ENCODE results near the gene SIGLEC10.
"Not testable (repeated sequence)": the region's sequence is repeated elsewhere in the genome, so short reads cannot be mapped to it uniquely, and the experiment has no call there.

SIGLEC10 gene, protein sequence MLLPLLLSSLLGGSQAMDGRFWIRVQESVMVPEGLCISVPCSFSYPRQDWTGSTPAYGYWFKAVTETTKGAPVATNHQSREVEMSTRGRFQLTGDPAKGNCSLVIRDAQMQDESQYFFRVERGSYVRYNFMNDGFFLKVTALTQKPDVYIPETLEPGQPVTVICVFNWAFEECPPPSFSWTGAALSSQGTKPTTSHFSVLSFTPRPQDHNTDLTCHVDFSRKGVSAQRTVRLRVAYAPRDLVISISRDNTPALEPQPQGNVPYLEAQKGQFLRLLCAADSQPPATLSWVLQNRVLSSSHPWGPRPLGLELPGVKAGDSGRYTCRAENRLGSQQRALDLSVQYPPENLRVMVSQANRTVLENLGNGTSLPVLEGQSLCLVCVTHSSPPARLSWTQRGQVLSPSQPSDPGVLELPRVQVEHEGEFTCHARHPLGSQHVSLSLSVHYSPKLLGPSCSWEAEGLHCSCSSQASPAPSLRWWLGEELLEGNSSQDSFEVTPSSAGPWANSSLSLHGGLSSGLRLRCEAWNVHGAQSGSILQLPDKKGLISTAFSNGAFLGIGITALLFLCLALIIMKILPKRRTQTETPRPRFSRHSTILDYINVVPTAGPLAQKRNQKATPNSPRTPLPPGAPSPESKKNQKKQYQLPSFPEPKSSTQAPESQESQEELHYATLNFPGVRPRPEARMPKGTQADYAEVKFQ

DNA sequence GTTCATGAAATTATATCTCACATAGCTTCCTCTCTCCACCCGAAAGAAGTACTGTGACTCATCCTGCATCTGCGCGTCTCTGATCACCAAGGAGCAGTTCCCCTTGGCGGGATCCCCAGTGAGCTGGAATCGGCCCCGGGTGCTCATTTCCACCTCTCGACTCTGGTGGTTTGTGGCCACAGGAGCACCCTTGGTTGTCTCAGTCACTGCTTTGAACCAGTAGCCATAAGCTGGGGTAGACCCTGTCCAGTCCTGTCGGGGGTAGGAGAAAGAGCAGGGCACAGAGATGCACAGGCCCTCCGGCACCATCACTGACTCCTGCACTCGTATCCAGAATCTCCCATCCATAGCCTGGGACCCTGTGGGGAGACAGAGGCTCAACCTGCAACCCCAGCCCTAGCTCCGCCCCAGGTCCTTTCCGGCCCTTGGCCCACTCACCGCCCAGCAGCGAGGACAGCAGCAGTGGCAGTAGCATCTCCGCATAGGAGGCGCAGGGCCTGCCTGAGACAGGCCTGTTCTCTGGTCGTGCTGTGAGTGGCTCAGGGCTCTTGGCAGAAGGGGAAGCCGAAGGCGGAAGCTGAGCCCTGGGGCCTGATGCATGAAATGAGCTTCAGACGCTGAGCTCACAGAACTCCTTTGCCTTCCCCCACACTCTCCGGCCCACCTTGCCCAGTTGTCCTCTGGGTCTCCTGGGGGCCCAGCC is at the start of gene SIGLEC10:
SIGLEC10 (minus strand) TSS at position 536 of the 703 bp plus-strand sequence; CDS start at position 475, 61 bp downstream.
- DNase-seq (ENCODE audit: low spot score) = no peak

DNA sequence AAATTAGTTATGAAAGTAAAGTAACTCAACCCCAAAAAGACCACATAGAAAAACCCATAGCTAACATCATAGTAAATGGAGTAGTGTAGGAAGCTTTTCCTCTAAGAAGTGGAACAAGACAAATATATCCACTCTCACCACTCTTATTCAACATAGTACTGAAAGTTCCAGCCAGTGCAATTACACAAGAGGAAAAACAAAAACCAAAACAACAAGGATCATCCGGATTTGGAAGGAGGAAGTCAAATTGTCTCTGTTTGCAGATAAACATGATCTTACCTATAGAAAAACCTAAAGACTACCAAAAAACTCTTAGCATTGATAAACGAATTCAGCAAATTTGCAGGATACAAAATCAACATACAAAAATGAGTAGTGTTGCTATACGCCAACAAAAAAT is 49.3 kb upstream of the SIGLEC10 start:
- no peak for DNase-seq (ENCODE audit: low spot score)

DNA sequence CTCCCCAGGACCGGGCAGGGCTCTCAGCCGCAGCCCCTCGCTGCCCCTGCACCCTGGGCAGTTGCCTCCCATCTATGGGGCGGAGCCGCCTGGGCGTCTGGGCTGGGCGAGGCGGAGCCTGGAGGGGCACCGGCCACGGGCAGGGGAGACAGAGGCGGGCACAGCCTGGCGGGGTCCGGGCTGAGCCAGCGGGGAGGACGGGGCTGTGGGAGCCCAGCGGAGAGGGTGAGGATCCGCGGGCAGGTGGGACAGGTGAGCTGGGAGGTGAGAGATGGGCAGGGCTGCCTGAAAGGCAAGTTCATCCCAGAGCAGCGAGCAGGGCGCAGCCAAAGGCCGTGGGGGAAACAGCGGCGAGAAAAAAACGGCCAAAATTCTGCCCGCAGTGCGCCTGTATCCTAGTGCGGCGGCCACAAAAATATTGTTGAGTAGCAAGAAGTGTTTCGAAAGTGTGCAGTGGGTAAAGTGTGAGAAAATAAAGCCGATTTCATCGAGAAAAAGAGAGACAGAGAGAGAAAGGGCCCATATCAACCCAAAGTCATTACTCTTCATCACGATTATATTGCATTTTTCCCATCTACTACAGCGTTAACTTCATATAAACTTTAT is 46.6 kb upstream of the SIGLEC10 start:
- DNase-seq (ENCODE audit: low spot score) = not testable (repeated sequence)

DNA sequence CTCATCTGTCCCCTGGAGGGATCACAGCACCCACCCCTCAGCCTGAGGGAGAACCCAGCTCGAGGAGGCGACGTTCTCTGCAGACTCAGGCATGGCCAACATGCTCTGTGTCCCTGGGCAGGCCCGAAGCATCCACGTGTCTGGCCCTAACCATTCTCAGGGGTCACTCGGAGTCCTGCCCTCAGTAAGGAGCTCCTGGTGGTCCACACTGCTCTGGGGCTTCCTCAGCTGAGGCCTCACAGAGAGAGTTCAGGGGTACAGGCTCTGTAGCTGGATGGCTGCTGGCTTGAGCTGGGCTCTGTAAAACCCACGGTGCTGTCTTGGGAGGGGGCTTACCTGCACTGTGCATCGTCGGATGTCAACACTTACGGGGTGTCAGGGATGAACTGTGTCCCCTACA is 45.2 kb upstream of the SIGLEC10 start:
- no peak for DNase-seq (ENCODE audit: low spot score)

DNA sequence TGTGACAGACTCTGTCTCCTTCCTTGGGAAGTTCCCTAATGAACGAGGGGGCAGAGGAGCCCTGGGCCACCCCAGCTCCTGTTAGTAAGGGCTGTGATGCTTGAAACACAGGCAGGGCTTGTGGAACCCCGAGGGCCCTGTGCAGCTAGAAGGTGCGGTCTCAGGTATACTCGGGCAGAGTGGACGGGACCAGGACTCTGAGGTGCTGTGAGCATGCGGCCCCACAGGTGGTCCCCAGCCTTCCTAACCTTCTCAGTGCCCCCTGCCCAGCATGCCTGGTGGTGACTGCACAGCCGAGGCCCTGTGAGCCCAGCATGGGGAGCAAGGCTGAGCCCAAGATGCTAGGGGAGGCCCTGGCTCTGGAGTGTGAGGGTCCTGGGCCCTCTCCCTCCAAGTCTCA is 44.8 kb upstream of the SIGLEC10 start:
- DNase-seq (ENCODE audit: low spot score) = no peak

DNA sequence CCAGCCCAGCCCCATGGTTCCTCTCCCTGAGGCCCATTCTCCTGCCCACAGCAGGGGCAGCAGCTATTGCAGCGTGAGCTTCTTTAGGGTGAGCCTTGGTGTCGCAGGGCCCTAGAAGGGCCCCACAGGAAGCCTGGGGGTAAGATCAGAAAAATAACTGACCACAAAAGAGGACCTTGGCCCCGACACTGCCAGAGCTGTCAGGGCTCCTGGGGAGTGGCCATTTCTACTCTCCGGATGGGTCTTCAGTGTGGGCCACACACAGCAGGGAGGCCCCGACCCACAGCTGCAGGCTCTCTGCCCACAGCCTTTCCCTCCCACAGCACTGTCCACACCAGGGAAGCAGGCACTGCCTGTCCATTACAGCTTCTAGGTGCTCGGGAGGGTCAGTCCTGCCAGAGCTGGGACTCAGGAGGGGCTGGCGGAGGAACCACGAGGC is 44.3 kb upstream of the SIGLEC10 start:
- no peak for DNase-seq (ENCODE audit: low spot score)

DNA sequence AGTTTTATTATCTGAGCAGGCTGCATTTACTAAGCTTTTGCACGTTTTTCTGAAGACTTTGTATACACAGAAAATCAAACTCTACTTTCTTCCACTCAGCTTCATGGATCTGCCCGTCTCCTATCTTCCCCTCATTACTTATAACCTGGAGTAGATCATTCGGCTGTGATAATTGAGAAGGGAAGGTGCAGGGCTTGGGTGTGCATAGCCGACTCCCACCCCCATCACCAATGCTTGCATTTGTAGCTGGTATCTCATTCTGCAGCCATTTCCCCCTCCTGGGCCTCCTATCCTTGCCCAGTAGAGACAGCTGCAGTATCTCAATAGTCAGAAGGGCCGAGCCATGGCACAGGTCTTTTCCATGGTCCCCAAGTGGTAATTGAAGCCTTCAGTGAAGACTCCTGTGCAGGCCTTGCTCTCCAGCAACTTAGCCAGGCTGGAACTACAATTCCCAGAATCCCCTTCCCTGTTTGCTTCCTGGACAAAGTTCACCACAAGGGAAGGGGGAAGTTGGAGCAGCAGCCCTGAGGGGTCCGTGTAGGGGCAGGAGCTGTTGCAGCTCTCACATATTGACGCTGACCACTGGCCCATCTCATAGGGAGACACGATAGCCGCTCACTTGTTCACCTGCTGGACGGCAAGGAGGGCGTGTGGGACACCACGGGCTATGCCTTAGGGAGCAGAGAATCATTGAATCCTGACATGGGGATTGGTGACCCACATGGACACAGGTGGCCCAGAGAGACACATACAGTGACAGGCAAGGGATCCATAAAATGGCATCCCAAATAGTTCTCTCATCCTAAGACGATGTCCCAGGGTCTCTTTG is 42.9 kb upstream of the SIGLEC10 start:
- DNase-seq (ENCODE audit: low spot score) = peak; percentile 67

DNA sequence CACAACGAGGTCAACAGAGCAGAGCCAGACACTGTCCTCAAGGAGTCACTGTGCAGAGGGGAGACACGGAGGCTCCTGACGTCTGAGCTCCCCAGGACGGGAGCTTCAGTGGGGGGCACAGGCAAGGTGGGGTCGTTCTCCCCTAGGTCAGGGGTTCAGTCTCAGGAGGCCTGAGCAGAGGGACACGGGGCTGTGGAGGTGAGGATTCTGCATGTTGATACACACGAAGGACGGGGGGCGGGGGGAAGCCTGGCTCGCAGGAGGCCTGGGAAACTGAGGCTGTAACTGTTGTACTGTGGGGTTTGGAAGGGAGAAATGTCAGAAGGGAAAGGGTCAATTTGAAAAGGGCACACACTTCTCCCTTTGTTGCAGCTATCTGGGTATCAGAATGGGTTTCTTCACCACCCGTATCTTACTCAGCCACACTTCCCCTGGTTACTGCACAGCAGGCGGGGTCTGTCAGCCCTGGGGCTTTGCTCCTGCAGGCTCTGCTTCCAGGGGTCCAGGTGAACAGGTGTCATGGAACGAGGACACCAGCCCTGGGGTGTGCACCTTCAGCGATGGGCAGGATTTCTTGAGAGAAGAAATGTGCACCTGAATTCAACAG is 41.6 kb upstream of the SIGLEC10 start:
- no peak for DNase-seq (ENCODE audit: low spot score)

DNA sequence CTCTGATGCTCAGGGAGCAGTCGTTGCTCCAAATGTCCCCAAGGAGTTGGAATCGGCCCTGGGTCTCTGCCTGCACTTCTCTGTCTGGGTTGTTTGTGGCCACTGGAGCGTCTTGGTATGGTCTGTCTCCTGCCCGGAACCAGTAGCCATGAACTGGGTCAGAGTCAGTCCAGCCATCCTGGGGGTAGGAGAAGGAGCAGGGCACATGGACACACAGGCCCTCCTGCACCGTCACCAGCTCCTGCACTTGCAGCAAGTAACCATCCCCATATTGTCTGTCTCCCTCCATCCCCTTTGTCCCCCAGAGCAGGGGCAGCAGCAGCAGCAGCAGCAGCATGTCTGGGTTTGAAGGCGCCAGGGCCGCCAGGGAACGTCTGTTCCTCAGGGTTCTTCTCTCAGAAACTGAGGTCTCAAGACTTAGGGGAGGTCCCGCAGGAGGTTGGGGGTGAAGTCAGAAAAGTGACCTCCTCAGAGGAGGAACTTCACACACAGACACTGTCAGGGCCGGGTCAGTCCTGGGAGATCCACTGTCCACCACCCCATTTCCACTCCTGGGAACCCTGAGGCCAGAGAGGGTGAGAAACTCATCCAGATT is 40.7 kb upstream of the SIGLEC10 start, which contains the start of gene SIGLEC8:
SIGLEC8 (minus strand) TSS at position 404 of the 595 bp plus-strand sequence; CDS start at position 337, 67 bp downstream.
- no peak for DNase-seq (ENCODE audit: low spot score)

DNA sequence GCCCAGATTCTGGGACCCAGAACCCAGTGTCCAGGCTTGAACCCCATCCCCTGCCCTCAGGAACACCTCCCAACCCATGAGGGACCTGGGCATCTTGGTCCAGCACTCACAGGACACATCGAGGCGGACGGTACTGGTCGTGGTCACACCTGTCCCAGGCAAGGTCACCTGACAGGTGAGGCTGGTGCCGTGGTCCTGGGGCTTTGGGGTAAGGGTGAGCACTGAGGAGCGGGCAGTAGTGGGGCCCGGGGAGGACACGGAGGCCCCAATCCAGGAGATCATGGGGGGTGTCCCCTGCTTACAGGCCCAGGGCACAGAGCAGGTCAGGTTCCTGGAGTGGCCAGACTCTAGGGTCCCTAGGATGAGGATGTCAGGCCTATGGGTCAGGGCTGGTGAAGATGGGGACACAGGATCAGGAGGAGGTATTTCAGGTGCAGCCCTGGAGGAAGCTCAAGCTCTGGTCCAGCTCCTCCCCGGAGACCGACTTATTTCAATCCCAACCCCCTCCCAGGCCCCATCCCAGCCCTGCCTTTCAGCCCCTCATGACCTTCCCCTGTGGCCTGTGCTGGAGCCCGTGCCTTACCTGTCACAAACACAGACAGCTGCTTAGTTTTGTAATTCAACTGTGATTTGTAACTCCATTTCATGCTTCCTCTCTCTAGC is 40.0 kb upstream of the SIGLEC10 start:
- no peak for DNase-seq (ENCODE audit: low spot score)

DNA sequence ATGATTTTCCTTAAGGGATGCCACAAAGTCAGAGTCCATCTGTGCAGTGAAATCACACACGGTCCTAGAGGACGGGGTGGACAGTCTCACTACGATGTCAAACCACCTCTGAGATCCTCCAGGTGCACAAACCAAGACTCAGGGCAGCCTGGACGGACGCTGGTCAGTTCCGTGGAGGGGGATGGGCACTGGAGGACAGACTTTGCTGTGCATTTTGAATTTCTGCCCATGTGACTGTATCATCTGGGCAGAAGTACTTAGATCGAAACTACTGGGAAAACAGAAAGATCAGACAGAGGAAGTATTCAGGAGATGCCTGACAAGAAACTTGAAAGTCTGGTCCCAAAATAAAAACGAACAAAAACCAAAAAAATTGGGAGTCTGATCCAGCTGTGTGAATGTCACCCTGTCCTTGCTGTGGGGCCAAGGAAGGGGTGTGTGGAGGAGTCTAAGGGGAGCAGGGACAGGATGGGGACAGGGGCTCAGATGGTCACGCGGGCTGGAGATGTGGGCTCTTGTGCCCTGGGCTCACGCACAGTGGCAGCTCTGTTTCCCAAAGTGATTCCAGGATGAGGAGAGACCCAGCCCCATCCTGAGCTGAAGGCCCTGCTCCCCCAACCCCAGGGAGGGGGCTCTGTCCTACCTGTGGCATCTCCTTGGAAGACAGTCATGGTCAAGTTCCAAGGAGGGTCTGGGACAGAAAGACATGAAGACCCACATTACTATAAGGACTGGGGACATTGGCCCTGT is 39.3 kb upstream of the SIGLEC10 start:
- no peak for DNase-seq (ENCODE audit: low spot score)

DNA sequence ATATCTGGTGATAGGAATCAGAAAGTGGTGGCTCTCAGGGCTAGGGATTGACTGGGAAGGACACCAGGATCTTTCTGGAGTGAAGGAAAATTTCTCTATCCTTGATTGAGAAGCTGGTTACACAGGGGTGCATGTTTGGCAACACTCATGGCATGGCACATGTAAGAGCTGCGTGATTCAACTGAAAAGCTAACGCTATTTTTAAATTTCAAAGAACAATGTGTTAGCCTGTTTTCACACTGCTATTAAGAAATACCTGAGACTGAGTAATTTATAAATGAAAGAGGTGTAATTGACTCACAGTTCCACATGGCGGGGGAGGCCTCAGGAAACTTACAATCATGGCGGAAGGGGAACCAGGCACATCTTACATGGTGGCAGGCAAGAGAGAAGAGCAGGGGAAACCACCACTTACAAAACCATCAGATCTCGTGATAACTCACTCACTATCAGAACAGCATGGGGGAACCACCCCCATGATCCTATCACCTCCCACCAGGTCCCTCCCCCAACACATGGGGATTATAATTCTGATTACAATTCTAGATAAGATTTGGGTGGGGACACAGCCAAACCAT is 33.4 kb upstream of the SIGLEC10 start:
- no peak for DNase-seq (ENCODE audit: low spot score)

DNA sequence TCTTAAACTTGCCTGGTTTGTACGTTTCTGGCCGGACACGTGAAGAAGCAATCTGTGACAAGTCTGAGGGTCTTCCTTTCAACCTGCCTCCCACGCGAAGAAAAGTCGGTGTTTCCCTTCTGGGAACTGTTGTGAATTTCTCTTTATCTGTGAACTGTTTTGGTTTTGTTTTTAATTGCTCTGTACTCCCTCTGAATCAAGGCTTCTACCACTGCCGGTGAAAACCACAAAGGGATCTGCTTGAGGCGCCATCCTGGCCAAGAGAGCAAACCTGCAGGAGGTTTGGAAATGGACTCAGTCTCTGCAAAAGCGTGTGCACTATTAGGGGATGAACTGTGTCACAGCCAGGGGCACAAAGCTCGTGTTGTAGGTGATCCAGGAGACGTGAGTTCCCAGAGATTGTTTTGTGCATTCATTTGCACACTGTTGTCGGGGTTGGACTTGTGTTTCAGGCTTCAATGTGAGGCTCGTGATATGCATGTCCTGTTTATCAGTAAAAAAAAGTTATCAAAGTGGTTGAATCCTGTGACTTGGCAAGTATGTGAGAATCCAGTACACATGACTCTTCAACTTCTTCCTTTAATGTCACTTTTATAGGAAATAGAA is 31.1 kb upstream of the SIGLEC10 start:
- no peak for DNase-seq (ENCODE audit: low spot score)

DNA sequence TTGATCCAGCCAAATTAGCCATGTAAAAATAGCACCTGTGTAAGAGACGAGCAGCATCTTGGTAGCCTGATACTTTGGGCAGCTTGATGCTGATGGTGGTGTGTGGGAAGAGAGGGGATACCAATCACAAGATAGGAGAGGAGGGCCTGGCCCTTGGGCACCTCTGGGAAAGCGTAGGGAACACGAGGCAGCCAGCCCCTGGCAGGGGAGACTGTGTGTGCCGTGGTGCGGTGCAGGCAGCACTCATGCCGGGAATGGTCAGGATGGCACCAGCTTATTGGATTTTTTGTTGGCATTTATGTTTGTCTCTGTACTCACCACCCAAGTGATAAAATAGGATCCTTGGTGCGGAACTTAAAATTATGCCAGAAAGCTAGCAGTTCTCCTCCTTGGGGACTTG is 30.6 kb upstream of the SIGLEC10 start:
- no peak for DNase-seq (ENCODE audit: low spot score)

DNA sequence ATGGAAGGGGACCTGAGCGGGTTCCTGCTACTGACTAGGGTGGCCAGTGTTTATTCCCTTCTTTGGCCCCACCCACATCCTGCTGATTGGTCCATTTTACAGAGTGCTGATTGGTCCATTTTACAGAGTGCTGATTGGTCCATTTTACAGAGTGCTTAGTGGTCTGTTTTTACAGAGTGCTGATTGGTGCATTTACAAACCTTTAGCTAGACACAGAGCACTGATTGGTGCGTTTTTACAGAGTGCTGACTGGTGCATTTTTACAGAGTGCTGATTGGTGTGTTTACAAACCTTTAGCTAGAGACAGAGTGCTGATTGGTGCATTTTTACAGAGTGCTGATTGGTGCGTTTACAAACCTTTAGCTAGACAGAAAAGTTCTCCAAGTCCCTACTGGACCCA is 30.1 kb upstream of the SIGLEC10 start:
- not testable (repeated sequence) for DNase-seq (ENCODE audit: low spot score)

DNA sequence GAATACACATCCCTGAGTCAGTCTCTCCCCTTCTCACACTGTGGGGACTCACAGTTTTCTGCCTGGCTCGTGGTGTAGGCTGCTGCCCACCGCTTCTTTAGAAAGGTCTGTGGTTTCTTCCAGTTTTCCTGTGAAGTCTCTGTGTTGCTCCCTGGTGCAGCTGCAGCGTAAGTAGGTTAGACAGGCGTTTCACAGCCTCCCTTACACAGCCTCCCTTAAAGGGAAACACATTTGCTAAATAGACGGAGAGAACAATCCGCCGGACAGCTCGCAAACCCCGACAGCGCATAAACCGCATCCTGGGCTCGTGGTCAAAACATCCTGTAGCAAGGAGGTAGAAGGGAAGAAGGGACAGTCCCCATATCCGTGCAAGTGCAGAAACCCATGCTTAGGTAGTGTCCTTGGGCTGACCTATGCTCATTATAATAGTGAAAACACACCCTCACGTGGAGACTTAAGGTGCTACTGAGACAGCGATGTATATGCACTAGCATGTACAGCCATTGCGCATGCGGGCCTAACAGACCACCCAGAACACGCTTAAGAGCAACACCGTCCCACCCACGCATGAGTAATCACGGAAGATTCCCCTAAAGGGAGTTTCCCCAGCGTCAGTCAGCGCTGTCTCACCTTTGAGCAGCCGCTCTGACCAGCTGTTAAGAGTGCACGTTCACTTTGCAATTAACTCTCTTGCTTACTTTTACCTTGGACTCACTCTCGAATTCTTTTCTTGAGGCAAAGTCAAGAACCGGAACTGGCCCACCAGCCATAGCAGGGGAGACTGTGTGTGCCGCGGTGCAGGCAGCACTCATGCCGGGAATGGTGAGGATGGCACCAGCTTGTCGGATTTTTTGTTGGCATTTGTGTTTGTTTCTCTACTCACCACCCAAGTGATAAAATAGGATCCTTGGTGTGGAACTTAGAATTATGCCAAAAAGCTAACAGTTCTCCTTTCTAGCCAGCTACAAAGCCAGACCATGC is 24.3 kb upstream of the SIGLEC10 start:
- DNase-seq (ENCODE audit: low spot score) = no peak

DNA sequence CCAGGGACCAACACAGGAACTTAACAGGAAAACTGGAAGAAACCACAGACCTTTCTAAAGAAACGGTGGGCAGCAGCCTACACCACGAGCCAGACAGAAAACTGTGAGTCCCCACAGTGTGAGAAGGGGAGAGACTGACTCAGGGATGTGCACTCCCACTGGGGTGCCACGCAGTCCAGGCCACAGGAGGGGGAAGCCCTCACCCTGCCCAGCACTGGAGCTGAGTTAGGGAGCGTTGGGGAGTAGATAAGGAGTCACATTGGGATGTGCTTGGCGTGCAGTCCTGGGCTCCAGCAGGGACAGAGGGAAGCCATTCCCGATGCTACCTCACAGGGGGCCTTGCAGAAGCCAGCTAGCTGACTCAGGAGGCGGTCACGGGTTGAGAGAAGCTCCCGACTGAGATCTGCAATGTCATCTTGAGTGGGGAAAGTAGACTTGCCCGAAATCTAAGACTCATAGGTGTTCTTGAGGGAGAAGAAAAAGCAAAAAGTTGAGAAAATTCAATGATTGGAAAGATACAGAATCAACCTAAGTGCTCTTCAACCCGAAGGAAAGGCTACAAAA is 23.5 kb upstream of the SIGLEC10 start:
- DNase-seq (ENCODE audit: low spot score) = no peak
